Body of pancreas (tissue), 4 donors: ENCODE results near the gene KLK8.

Source experiments
- POLR2A ChIP-seq, 3 donors: fragments of 450-650 bp; IDR thresholded peaks; one replicate each; pipeline ENCODE4 v1.6.1; 2016; ENCODE audit warnings: antibody characterized with exemption in 3 of 3, mild to moderate bottlenecking in 2 of 3
- TF ChIP-seq, protein P1 (sequence below), 7 experiments: fragments of 450-650 bp in 4 of 7; fragments of 200-600 bp in 3 of 7; sonication (generic) in 3 of 7; IDR thresholded peaks; one replicate each; pipeline ENCODE4 v1.5.1; 2016 to 2019; ENCODE audit warnings: antibody characterized with exemption in 7 of 7

DNA sequence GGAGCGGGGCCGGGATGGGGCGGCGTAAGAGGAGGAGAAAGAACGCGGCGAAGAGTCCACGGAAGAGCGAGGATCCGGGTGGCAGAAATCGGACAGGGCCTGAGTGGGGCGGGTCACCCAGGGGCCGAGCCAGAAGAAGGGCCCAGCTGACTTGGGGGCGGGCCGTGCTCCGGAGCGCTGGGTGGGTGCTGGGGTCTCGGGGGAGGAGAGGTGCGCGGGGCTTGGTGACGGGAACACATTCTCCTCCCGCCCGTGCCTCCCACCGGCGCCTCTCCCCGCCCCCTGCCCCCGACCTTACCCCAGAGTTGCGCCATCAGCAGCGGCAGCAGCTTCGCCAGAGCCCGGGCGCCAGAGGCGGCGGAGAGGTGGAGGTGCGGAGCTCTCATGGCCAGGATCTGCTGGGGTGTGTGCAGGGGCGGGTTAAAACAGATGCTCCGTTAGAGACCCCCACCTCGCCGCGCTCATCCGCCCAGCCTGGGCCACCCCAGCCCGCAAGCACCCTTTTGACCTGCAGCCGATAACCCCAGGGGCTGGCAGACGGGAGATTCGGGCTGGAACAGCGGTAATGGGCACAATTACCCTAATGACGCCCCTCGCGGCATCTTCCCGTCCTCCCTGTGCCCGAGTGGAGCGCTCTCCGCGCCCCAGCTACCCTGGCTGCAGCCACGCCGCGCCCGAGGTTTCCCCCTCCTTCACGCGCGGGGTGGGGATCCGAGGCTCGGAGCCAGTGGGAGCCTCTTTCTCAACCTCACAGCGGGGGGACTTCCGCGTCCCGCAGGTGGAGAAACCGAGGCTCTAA is 17.5 kb upstream of the KLK8 start:
- TF ChIP-seq, protein P1, sequence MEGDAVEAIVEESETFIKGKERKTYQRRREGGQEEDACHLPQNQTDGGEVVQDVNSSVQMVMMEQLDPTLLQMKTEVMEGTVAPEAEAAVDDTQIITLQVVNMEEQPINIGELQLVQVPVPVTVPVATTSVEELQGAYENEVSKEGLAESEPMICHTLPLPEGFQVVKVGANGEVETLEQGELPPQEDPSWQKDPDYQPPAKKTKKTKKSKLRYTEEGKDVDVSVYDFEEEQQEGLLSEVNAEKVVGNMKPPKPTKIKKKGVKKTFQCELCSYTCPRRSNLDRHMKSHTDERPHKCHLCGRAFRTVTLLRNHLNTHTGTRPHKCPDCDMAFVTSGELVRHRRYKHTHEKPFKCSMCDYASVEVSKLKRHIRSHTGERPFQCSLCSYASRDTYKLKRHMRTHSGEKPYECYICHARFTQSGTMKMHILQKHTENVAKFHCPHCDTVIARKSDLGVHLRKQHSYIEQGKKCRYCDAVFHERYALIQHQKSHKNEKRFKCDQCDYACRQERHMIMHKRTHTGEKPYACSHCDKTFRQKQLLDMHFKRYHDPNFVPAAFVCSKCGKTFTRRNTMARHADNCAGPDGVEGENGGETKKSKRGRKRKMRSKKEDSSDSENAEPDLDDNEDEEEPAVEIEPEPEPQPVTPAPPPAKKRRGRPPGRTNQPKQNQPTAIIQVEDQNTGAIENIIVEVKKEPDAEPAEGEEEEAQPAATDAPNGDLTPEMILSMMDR (IDR thresholded peaks at IDR 0.05), result no peak
- no peak for TF ChIP-seq POLR2A (IDR thresholded peaks at IDR 0.05)
